ENCODE results near the gene LRRC61.

LRRC61 gene

GRCh38 chr7:150372271-150373048 is 49.3 kb downstream of the LRRC61 start:
- DNase-seq: no peak

DNA sequence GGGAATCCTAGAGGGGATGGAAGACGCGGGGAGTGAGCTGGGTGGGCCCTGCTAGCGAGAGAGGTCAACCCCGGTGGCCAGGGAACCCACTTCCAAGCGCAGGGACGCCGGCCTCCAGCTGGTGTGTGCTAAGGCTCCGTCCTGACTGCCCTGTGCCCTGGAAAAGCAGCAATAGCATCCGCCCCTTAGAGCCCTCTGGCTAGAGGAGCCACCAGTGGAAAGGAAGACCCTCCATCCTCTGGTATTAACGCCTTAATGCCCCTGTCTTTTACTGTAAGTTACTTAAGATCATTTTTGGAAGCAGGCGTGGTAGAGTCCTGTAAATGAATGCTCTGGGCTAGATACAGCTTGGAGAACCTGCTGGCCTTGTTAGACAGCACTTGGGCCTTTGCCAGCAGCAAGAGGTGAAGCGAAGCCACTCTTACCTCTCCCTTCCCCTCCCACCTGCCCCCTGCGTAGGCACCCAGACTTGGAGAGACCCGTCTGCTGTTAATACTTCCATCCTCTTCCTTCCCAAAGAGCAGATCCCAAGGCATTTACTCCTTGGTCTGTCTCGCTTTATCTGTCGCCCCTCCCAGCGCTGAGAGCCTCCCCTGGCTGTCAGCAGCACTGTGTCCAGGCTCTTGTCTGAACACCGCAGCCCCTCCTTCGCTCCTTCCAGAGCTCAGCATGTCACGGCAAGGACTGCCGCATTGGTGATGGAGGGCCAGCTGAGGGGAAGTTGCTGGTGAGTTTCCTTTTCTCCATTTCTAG is 50.1 kb downstream of the LRRC61 start:
- DNase-seq: no peak

DNA sequence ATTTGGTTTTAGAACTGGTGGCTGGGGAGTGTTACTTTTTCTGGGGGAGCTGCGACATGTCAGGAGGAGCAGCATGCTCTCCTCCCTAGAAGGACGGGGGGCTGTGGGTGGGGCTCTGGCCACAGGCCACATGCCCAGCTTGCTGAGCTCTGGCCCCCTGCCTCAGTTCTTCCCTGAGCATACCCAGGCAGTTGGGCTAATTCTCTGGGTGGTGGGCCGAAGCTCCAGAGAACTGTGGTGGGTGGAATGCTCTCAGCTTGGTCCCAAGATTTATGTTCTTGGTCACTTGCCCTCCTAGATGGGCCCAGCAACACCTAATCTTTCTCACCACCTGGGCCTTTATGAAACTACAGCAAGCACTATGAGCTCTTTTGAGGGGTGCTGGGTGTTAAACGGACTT is 50.9 kb downstream of the LRRC61 start:
- no peak for DNase-seq

GRCh38 chr7:150374472-150374871 is 51.3 kb downstream of the LRRC61 start:
- DNase-seq: no peak

- no peak for DNase-seq
Measured at GRCh38 chr7:150375662-150376521, 52.7 kb downstream of the LRRC61 start.

DNA sequence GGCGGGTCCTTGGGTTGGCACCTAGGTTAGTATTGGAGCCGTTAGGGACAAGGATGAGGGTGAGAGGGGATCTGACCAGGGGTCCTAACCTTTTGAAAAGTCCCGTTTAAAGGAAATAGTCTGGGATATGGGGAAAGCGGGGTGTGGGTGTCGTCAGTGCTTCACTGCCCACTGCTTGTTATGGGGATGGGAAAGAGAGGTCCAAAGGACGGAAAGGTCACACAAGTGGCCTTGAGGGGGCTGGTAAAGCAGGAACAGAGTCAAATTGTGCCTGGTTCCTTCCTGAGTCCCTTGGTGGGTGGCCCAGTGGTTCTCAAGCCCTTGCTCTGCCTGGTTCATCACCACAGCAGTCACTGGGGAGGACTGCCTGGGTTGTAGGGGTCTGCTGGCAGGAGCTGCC is 53.4 kb downstream of the LRRC61 start:
- DNase-seq: no peak

DNA sequence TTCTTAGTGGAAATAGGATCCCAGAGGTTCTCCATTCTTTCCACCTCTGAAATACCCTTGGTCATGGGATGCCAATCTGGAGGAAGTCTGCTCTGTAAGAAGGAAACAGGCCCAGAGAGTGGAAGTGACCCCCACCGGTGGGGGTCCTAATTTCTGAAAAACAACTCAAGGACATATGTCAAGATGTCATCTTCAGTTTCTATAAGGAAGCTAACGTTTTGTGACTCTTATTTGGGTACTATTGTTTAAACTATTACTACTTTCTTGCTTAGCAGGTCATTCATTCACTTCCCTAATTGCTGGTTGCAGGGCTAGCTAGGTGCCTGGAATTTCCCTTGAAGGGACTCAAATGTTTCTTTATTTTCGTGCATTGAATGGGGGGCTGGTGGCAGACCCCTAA is 54.0 kb downstream of the LRRC61 start:
- DNase-seq: no peak

DNA sequence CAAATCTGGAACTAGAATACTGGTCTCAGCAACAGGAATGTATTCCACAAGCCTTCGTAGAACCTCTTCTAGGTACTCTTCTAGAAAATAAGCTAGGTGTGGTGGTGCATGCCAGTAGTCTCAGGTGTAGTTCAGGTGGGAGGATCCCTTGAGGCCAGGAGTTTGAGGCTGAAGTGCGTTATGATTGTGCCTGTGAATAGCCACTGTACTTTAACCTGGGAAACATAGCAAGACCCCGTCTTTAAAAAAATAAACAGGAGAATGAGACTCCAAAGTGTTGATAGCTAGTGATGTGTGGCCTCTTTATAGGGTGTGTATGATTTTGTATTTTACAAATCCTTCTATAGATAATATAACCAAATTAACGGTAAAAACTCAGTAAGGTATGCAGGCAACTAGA is 54.5 kb downstream of the LRRC61 start:
- DNase-seq: no peak

GRCh38 chr7:150378115-150378852 is 55.1 kb downstream of the LRRC61 start:
- peak; percentile 52 for DNase-seq

DNA sequence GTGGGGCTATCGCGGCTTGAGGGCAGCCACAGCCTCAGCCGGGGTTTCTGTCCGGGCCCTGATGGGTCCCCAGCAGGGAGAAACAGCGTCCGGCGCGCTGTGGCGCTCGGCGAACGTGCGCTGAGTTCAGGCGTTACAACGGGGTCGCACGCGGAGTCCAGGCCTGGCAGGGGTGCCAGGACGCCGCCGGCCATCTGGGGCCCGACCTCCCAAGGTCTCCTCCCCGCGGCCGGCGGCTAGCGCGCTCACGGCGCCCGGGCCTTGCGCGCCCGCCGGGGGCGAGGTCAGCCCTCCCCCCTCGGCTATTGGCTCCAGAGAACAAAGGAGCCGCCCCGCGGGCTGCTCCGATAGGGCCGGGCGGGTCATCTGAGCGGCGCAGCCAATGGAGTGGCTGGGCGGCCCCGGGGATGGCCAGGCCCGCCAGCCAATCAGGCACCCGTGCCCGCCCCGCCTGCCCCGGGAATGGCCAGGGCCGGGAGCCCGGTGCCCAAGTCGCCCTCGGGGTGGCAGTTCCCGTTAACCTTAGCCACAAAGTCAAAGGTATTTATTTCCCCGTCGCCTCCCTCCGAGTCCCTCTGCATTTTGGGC is 55.8 kb downstream of the LRRC61 start, which contains the start of gene ZNF775:
TSS of gene ZNF775 (plus strand) at position 478 of the 588 bp plus-strand sequence. CDS start 9,141 bp downstream, outside the sequence.
- DNase-seq: peak; percentile 77

GRCh38 chr7:150379441-150380379 is 56.6 kb downstream of the LRRC61 start:
- DNase-seq: no peak

GRCh38 chr7:150380463-150380862 is 57.3 kb downstream of the LRRC61 start:
- DNase-seq: no peak

DNA sequence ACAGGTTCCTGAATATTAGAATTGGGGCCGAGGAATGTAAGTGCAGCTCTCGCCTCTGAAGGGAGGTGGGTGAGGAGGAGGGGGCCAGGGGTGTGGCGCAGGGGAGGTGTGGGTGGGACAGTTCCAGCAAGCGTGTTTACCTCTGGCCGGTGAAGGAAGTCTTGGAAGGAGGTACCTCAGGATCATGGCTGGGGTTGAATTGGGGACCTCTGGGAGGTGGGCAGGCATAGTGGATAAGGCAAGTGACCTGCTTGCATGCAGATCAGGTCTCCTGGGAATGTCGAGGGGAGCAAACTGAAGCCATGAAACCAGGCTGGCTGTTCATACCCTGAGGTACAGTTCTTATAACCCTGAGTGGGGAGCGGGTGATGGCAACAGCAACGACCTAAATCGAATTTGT is 57.9 kb downstream of the LRRC61 start:
- no peak for DNase-seq

DNA sequence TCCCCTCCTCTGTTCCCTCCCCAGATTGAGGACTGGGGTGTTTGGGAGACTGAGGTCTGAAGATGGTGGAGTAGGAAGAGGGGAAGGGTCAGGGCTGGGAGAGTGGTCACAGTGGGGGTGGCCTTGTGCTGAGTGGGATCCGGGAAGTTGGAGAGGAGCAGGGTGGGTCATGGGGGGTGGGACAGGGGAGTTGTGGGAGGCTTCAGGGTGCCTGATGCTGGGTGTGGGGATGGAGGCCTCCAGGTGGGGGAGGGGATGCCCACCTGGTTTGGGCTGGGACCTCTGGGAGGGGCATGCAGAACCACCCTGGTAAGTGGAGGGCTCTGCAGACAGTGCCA is 58.6 kb downstream of the LRRC61 start:
- DNase-seq: no peak

- DNase-seq: no peak
Measured at GRCh38 chr7:150382123-150382843, 59.1 kb downstream of the LRRC61 start.

- DNase-seq: no peak
Measured at GRCh38 chr7:150382844-150383225, 59.7 kb downstream of the LRRC61 start.

DNA sequence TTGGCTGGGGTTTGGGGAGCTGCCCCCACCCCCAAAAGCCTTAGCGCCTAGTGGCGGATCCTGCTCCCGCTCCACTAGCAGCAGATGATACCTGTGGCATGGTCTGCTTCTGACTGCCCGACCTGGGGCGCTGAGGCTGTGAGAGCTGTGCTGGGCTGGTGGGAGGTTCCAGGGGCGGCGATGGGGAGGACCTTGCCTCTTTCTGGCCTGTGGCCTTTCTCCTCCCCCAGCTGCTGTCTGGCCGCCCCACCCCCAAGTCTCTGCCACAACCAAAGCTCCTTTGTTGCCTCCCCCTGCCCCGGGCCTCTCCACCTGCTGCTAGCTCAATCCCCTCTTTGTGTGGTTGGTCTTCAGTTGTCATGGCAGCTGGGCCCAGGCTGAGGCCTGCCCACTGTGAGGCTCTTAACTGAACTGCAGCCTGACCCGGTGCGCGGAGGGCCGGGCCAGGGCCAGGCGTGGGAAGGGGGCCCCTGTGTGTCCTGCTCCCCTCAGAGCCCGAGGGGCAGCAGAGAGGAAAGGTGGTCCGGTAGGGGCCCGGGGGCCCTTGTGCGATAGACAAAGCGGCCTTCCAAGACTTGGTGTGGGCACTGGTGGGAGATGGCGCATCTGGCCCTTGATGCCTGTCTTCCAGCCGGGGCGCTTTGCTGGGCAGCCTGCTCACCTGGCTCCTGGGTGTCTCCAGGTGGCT is 60.7 kb downstream of the LRRC61 start:
- DNase-seq: no peak

- DNase-seq: no peak
Measured at GRCh38 chr7:150384406-150385301, 61.5 kb downstream of the LRRC61 start.

- no peak for DNase-seq
Measured at GRCh38 chr7:150385302-150385723, 62.2 kb downstream of the LRRC61 start.
